Measurements from ENCODE around the gene EFNA5.
"Not testable (repeated sequence)": the region's sequence is repeated elsewhere in the genome, so short reads cannot be mapped to it uniquely, and the experiment has no call there.

EFNA5 gene

GRCh38 chr5:107515521-107516080, 155.1 kb downstream of the EFNA5 start:
- DNase-seq = no peak

- DNase-seq = no peak
These were observed 156.4 kb downstream of the EFNA5 start for GRCh38 chr5:107514305-107514704.

- DNase-seq = no peak
These were observed 157.2 kb downstream of the EFNA5 start for GRCh38 chr5:107513337-107514085.

GRCh38 chr5:107512029-107512428, 158.7 kb downstream of the EFNA5 start:
- DNase-seq = no peak

GRCh38 chr5:107510125-107510524, 160.6 kb downstream of the EFNA5 start:
- DNase-seq = no peak

GRCh38 chr5:107508097-107508496, 162.6 kb downstream of the EFNA5 start:
- no peak for DNase-seq

GRCh38 chr5:107505763-107506534, 164.8 kb downstream of the EFNA5 start:
- DNase-seq = no peak

- no peak for DNase-seq
These were observed 166.3 kb downstream of the EFNA5 start for GRCh38 chr5:107504424-107504823.

- no peak for DNase-seq
These were observed 168.1 kb downstream of the EFNA5 start for GRCh38 chr5:107502676-107503060.

GRCh38 chr5:107501965-107502675, 168.6 kb downstream of the EFNA5 start:
- no peak for DNase-seq

- no peak for DNase-seq
These were observed 169.9 kb downstream of the EFNA5 start for GRCh38 chr5:107500840-107501239.

GRCh38 chr5:107500347-107500746, 170.4 kb downstream of the EFNA5 start:
- DNase-seq = no peak

- no peak for DNase-seq
These were observed 171.0 kb downstream of the EFNA5 start for GRCh38 chr5:107499776-107500175.

GRCh38 chr5:107499237-107499636, 171.5 kb downstream of the EFNA5 start:
- DNase-seq = no peak

- no peak for DNase-seq
These were observed 174.3 kb downstream of the EFNA5 start for GRCh38 chr5:107496466-107496865.

GRCh38 chr5:107494129-107494528, 176.6 kb downstream of the EFNA5 start:
- DNase-seq = not testable (repeated sequence)

- DNase-seq = no peak
These were observed 183.6 kb downstream of the EFNA5 start for GRCh38 chr5:107487056-107487542.

GRCh38 chr5:107486489-107486888, 184.2 kb downstream of the EFNA5 start:
- no peak for DNase-seq

GRCh38 chr5:107485184-107485583, 185.6 kb downstream of the EFNA5 start:
- DNase-seq = no peak

GRCh38 chr5:107484281-107484680, 186.5 kb downstream of the EFNA5 start:
- DNase-seq = no peak

- no peak for DNase-seq
These were observed 187.3 kb downstream of the EFNA5 start for GRCh38 chr5:107483231-107484024.

GRCh38 chr5:107478068-107478641, 192.6 kb downstream of the EFNA5 start:
- DNase-seq = no peak

Measured in activated CD4-positive, CD25-positive, alpha-beta regulatory T cell treated with anti-CD3 and anti-CD28 coated beads, Interleukin-2, amount 50 U/mL, for 72 hours (primary cell).